Amygdala (tissue), 56 donors: ENCODE measurements around the gene PGLYRP4.

Experiments used
- DNase-seq, 56 donors: peaks; one replicate each; lab custom pipeline; 2025; lab: John Stamatoyannopoulos, UW

The PGLYRP4 gene

DNA sequence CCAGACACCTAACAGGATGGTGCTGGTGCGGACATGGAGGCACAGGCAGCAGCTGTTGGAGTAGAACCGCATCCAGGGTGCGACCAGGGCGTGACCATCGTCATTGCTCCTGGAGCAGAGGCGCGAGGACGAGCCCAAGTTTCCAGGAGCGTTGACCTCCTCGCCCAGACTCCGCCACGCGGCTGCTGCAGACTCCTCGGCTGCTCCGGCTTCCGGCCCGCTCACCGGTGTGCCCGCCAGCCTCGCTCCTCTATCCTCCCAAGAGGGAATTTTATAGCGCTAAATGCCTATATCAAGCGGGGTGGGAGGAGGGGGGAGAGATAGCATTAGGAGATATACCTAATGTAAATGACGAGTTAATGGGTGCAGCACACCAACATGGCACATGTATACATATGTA is 32.1 kb upstream of the PGLYRP4 start:
- no peak for DNase-seq

DNA sequence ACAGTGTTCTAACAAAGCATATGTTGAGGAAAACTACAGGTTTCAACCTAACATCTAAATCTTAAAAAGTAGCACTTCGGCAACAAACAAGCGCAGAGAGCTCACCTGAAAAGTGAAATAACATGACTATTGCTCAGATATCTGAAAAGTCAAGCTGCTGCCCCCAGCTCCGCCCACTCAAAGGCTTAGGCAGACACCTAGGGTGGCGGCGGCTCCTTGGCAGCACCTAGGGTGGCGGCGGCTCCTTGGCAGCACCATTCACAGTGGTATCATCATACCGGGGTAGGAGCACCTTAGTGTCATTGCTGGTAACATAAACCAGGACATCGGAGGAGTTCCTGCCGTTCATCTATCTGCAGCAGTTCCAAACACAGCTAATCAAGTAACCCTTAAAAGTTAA is 30.9 kb upstream of the PGLYRP4 start:
- DNase-seq, result no peak

DNA sequence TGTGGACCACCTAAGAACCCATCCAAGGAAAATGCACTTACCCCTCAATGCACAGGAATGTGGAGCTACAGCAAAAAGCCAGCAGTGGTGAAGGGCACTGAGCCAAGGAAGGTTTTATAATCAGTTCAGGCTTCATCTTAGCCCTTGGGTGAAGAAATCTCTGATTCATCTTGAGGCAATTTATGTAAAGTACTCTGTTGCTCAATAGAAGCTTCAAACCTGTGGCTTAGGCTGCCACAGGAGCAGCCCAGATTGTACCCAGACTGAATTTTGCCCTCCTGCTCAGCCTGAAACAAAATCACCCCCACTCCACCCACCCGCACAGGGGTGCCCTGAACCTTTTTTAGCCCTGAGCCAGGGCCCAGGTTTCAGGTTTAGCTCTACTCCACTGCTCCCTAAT is 26.9 kb upstream of the PGLYRP4 start, which contains the start of gene S100A12:
Gene S100A12 (minus strand): TSS at position 111 of the 400 bp plus-strand sequence. CDS start 1,029 bp downstream, outside the sequence.
- DNase-seq, result no peak

DNA sequence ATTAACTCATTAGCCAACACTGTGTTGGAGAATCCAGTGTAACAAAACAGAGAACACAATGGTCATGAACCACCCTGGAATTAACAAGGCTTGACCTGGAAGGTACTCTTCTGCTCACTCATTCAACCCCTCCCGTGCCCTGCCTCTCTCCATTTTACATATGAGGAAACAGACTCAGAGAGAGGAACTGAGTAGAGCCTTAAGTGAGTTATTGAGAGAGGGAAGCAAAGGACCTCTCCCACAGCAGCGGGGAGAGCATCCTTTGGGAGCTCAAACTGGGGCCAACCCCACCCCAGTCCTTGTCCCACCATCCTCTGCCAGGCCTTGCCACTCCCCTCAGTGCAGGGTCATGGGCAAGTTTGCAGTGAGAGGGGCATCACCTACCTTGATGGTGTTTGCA is 25.4 kb upstream of the PGLYRP4 start:
- no peak for DNase-seq

DNA sequence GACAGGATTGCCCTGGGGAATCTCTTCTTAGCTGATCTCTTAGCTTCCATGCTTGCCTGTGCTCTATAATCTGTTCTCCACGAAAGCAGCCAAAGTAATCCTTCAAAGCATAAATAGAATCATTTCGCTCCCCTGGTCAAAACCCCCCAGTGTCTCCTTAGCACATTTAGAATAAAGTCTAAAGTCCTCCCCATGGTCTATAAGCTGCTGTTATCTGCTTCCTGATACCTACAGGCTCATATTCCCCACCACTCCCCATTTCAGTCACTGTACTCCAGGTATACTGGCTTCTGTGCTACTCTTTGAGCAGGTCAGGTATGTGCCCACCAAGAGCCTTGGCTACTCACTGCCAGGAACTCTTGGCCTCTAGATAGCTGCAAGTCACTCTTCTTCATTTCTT is 23.9 kb upstream of the PGLYRP4 start:
- no peak for DNase-seq

DNA sequence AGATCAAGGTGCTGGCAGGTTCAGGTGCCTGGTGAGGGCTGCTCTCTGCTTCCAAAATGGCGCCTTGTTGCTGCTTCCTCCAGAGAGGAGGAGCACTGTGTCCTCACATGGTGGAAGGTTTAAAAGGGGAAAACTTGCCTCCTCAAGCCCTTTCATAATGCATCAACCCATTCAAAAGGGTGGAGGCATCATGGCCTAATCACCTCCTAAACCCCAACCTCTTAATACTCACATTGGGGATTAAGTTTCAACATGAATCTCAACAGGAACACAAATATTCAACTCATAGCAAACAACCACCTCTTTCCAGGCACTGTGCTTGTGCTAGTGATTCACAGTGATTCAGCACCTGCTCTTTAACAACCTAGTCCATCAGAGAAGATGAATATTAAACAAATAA is 22.6 kb upstream of the PGLYRP4 start:
- no peak for DNase-seq

DNA sequence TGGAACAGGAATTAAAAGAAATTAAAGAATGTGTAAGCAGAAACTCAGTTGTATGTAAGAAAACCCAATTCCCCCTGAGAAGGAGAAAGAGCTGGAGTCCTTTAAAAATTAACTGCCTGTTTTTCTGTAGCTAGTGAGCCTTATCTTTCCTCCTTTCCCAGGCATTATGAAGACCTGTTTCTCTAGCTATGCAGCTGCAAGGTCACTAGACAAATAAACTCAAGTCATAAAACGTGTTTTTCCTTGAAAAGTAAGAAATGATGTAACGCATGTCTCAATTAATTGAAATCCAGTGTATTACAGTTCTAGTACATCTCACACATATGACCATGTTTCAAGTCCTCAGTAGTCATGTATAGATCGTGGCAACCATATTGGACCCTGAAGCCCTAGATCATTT is 21.5 kb upstream of the PGLYRP4 start:
- no peak for DNase-seq

DNA sequence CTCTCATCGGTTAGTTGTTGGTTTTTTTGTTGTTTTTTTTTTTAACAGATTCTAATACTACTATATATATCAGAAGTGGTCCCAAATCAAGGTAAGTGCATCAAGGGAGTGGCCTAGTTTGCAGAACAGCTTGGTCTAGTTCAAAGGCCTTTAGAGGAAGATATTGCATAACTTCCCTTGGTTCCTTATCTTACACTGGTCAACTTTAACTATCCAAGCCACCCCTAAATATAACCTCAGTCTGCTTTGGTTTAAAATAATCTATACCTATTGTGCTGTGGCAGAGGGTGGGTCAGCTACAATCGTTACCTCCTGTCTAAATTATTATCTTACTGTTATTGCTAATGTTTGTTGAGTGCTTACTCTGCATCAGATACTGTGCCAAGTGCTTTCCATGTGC is 19.9 kb upstream of the PGLYRP4 start:
- DNase-seq, result no peak

DNA sequence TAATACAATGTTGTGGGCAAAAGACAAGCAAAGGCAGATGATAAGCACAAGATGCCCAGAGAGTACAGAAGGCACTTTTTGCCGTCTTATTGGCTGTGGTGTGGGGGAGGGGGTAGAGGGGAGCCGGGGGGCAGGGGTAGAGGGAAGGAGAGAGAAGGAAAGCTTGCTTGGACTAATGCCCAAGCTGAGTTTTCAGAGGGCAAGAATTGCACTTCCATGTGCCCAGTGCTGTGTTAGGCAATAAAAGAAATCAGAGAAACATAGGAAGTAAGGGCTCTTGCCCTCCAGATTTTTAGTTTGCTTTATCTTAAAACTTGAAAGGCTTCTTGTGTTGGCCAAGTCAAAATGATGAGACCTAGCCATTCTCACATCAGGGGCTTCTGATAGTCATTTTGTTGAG is 18.4 kb upstream of the PGLYRP4 start:
- DNase-seq, result no peak

DNA sequence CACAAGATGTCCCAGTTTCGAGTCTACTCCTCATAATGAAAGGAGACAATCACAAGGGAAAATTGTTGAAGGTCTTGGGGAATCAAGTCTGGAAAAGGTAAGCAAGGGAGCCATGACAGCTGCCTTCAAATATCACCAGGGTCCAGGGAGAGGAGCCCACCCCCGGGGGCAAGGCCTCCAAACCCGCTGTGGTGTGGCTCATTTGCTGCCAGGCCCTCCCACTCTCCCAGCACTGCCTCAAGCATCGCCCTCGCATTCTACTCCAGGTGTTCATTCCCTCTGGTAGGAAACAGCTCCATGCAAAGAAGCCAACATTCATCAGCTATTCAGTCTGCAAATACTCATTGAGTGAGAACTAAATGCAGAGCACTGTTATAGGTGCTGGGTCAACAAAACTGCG is 17.6 kb upstream of the PGLYRP4 start:
- peak in 1 of 56 donors; percentile 6 for DNase-seq

DNA sequence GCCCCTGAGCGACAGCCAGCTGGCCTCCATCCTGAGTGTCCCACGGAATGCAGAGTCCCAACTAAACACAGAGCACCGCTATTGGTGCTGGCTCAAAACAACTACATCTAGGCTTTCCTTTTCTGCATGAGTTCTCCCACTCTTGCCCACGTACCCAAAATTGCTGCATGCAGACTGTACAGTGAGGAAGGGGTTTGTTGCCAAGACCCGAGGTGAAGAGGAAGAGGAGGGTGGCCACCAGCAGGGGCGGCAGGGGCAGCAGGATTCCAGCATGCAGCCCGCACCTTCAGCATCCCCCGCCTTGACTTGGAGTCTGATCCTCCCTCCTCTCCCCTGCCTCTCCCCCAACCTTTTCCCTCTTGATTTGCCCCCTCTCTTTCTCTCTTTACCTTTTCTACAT is 17.1 kb upstream of the PGLYRP4 start:
- DNase-seq, result no peak

DNA sequence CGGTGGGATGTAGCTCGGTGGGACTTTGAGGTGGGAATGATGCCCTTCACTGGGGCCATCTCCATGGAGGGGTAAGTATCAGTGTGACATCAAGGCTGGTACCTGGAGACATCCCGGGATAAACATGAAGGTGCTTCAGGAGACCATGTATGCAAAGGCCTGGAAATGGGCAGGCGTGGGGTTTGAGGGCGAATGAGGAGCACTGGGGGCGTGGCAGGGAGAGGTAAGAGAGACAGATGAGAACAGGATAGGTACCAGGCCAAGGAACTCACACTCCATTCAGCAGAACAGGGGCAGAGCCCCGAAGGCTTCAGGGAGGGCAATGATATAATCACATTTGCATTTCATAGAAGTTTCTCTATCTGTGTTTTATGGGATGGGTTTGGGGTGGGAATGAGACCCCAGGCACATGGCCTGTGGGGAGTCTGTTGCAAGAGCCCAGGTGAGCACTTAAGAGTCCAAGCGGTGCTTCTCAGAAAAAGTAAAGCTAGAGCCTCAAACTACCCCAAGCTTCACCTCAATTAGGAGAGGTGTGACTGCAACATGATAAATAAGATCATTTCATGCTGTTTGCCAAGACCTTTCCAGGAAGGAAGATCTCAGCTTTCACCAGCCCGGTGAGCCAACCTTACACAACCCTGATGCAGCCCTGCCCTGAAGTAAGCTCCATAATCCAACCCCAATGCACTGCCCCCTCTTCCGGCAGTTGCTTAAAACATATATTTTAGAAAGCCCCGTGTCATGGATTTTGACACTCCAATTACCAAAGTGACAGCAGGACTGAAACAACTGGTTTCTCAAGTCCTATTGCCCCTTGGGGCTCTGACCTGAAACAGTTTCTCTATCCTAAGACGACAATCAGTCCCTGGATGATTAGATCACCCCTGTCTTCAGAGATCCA is 16.4 kb upstream of the PGLYRP4 start:
- no peak for DNase-seq

DNA sequence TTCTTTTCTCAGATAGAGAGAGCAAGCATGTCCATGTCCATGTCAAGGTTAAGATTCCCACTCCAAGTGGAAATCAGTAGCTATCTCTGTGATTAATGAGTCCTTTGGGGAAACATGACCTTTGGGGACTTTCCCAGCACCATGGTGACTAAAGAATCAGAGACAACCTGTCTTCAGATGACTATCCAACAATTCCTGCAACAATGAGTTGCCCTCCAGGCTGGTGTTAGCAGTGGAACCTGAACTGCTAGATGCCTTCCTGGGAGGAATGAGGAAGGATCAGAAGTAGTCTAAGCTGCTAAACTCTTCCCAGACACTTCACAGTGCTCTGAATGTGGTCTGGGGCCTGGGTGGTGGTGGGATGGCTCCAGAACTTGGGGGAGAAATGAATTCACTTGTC is 15.5 kb upstream of the PGLYRP4 start:
- DNase-seq, result no peak

DNA sequence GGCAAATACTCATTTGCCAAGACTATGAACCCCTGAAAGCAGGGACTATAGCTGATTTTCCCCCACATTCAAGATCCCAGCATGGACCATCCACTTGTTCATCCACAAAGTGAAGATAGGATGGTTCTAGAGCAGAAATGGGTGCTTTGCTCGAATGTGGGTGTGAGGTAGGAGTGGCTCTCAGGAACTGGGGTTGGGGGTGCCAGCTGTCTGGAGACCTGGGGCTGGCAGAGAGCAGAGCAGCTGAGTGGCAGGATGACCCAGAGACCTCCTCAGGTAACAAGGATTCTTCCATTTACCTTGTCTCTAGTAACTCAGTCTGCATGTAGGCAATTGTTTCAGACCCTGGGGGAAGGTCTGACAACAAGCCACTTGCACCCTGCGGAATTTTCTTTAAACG is 15.0 kb upstream of the PGLYRP4 start:
- DNase-seq, result no peak

DNA sequence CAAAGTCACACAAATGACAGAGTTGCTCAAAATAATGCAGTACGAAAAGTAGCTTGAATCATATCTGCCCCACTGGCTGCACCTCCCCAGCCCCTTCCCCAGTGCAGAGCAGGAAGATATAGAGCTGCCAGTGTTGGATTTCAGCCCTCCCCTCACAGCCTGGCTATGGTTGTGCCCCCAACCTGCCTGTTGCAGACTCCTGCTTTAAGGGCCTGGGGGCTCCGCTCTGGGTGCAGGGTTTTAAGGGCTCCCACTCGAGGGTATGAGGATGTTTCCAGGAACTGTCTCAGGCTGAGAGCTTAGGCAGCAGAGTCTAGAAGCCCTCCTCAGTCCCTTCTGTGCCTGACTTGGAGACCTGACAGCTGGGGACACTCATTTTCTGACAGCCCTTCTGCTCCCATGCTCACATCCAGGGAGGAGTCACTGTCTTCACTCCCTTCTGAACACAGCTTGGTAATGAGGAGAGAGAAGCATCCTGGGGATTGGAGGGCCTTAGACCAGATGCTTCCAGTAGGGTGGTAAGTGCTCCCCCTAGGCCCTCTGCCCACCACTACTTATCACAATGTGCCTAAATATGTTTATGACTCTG is 13.6 kb upstream of the PGLYRP4 start:
- no peak for DNase-seq

DNA sequence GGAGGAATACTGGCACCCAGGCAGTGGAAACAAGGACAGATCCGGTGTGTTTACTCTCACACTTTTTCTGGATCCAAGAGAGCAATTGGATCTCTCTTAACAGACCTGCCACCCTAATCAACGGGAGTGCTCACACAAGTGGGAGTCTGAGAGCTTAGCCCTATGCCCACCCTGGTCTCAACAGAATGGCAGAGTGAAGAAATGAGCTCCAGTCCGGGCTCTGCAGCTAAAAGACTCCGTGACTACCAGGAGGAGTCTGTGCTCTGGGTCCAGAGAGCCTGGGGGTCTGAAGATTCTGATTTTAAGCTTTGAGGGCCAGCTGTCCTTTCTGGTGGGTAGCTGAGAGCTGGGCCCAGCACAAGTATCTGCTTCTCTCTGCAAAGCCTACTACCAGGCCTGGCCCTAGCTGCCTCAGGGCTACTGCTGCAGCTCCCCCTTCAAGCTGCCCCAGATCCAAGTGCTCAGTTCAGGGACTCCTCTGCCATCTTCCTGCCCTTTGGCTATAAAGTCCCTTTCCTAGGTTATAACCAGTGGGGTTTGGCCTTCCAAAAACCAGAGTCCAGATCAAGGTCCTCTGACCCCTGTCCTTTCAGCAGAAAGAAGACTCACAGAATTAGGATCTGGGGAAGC is 13.0 kb upstream of the PGLYRP4 start:
- no peak for DNase-seq

DNA sequence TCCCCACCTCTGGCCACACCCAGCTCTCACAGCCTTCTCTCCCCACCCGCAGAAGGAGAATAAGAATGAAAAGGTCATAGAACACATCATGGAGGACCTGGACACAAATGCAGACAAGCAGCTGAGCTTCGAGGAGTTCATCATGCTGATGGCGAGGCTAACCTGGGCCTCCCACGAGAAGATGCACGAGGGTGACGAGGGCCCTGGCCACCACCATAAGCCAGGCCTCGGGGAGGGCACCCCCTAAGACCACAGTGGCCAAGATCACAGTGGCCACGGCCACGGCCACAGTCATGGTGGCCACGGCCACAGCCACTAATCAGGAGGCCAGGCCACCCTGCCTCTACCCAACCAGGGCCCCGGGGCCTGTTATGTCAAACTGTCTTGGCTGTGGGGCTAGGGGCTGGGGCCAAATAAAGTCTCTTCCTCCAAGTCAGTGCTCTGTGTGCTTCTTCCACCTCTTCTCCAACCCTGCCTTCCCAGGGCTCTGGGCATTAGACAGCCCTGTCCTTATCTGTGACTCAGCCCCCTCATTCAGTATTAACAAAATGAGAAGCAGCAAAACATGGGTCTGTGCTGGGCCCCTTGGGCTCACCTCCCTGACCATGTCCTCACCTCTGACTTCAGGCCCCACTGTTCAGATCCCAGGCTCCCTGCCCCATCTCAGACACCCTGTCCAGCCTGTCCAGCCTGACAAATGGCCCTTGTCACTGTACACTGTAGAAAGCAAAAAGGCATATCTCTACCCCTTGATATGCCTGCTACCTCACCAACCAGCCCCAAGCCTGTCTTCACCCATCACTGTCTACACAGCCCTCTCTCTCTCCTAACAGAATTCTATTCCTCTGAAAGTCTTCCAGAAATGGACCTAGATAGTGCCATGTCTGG is 12.2 kb upstream of the PGLYRP4 start:
- no peak for DNase-seq

DNA sequence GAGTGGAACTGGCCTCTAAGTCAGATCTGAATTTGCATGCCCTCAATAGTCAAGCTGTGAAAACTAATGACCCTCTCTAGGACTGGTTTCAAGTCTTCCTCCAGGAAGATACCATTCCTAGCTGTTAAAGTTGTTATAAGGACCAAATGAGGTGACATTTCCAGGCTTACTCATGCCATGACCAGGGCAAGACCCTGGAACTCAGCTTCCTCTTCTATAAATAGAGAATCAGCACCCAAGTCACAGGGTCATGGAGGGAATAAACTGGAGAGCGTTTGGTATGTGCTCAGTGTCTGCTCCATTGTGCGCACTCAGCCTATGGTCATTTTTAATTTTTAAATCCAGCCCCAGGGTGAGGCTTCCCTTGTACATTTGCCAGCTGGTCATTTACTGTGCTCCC is 11.5 kb upstream of the PGLYRP4 start:
- no peak for DNase-seq

DNA sequence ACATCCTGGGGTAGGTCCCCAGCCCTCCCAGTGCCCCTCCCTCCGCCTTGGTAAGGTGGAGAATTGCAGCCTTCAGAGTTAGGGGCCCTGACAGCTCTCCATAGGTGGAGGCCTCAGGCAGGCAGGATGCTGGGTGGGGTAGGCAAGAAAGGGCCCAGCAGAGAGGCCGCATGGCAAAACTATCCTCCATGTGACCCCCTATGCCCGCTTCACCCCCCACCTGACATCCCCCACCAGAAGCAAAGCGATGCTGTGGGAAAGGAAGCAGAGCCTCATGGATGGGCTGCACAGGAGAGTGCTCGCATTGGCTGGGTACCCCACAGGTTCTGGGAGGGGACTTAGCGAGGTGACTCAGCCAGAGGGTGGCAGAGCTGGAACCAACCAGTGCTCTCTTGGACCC is 10.6 kb upstream of the PGLYRP4 start:
- no peak for DNase-seq

DNA sequence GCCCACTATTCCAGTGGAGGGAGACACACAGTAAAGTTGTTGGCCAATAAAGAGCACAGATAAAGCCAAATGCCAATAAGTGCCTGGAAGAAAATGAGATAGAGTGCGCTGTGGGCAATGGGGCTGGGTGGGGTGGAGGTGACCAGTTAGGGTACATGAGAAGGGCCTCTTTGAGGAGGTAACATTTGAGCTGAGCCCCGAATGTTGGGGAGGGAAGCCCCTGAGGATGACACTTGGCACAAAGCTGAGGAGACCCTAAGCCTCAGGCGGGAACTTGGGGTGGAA is 10.0 kb upstream of the PGLYRP4 start:
- no peak for DNase-seq
